Neural cell (in vitro differentiated cells): ENCODE data around the gene S100A5. TPM values are rescaled to one million over a fixed set of nuclear protein-coding genes. Genes with fewer than 3 reads are reported as not detected.

Experiments
- H2AFZ ChIP-seq: fragments of 200-600, 300-800 bp; sonication (generic), shearing (Covaris generic); 2 replicates; pipeline ENCODE4 v1.6.0; 2014; ENCODE audit warnings: low read depth, mild to moderate bottlenecking, antibody characterized with exemption, low read length, moderate library complexity
- H3F3A ChIP-seq: fragments of 200-600 bp; shearing (Covaris generic); 2 replicates; pipeline ENCODE4 v1.6.1; 2016; ENCODE audit warnings: mild to moderate bottlenecking, moderate library complexity, mixed read lengths, antibody characterized with exemption, low read length; ENCODE audit not compliant: insufficient read depth, poor library complexity, severe bottlenecking
- H3K27ac ChIP-seq: fragments of 200-600, 300-800 bp; sonication (generic), shearing (Covaris generic); 2 replicates; pipeline ENCODE4 v1.5.1; 2014; ENCODE audit warnings: mild to moderate bottlenecking, low read length, moderate library complexity
- H3K27me3 ChIP-seq: fragments of 300-800, 200-600 bp; sonication (generic), shearing (Covaris generic); 2 replicates; pipeline ENCODE4 v1.6.0; 2014; ENCODE audit warnings: mild to moderate bottlenecking, low read depth, low read length, moderate library complexity; ENCODE audit not compliant: insufficient read depth
- H3K36me3 ChIP-seq: fragments of 300-800, 200-600 bp; sonication (generic), shearing (Covaris generic); 2 replicates; pipeline ENCODE4 v1.5.1; 2014; ENCODE audit warnings: mild to moderate bottlenecking, antibody characterized with exemption, low read length, moderate library complexity; ENCODE audit not compliant: insufficient read depth
- H3K4me2 ChIP-seq: fragments of 300-800, 200-600 bp; sonication (generic), shearing (Covaris generic); 2 replicates; pipeline ENCODE4 v1.6.0; 2014; ENCODE audit warnings: mild to moderate bottlenecking, low read length
- H3K4me3 ChIP-seq: fragments of 300-800, 200-600 bp; sonication (generic), shearing (Covaris generic); 2 replicates; pipeline ENCODE4 v1.5.1; 2014; ENCODE audit warnings: mild to moderate bottlenecking, low read length, moderate library complexity
- H3K79me2 ChIP-seq: fragments of 200-600 bp; shearing (Covaris generic); replicated peaks from 2 replicates; pipeline ENCODE4 v1.6.0; 2014; ENCODE audit warnings: mild to moderate bottlenecking, low read length, moderate library complexity; ENCODE audit not compliant: insufficient read depth
- H3K9ac ChIP-seq: fragments of 300-800, 200-600 bp; sonication (generic), shearing (Covaris generic); 2 replicates; pipeline ENCODE4 v1.6.1; 2016; ENCODE audit warnings: mild to moderate bottlenecking, low read length, mixed read lengths
- H3K9me2 ChIP-seq: fragments of 200-600 bp; shearing (Covaris generic); 2 replicates; pipeline ENCODE4 v1.6.1; 2016; ENCODE audit warnings: mild to moderate bottlenecking, low read length, mixed read lengths; ENCODE audit not compliant: insufficient read depth
- H3K9me3 ChIP-seq: fragments of 200-600, 300-800 bp; sonication (generic), shearing (Covaris generic); 2 replicates; pipeline ENCODE4 v1.6.1; 2016; ENCODE audit warnings: mild to moderate bottlenecking, mixed run types, low read length, moderate library complexity, mixed read lengths
- H4K20me1 ChIP-seq: fragments of 200-600 bp; shearing (Covaris generic); 2 replicates; pipeline ENCODE4 v1.6.1; 2016; ENCODE audit warnings: mild to moderate bottlenecking, mixed run types; ENCODE audit not compliant: insufficient read depth
- EP300 ChIP-seq: fragments of 450-650 bp; conservative IDR thresholded peaks from 2 replicates; pipeline ENCODE4 v1.6.1; 2014; ENCODE audit warnings: antibody characterized with exemption, mild to moderate bottlenecking, moderate library complexity; ENCODE audit not compliant: poor library complexity, severe bottlenecking
- EZH2 ChIP-seq: fragments of 200-600, 300-800 bp; shearing (Covaris generic), sonication (generic); IDR thresholded peaks from 2 replicates; pipeline ENCODE4 v1.6.1; 2014; ENCODE audit warnings: antibody characterized with exemption, low read length, borderline replicate concordance, mild to moderate bottlenecking; ENCODE audit not compliant: insufficient read depth, poor library complexity, severe bottlenecking
- MXI1 ChIP-seq: fragments of 450-650 bp; conservative IDR thresholded peaks from 2 replicates; pipeline ENCODE4 v1.6.1; 2014; ENCODE audit warnings: antibody characterized with exemption, mild to moderate bottlenecking; ENCODE audit not compliant: poor library complexity, severe bottlenecking
- POLR2AphosphoS5 ChIP-seq: IDR thresholded peaks from 2 replicates; pipeline ENCODE4 v1.6.1; 2012
- RAD21 ChIP-seq: fragments of 450-650 bp; conservative IDR thresholded peaks from 2 replicates; pipeline ENCODE4 v1.6.1; 2014; ENCODE audit warnings: antibody characterized with exemption, mild to moderate bottlenecking, moderate library complexity
- SMC3 ChIP-seq: fragments of 450-650 bp; conservative IDR thresholded peaks from 2 replicates; pipeline ENCODE4 v1.6.1; 2014; ENCODE audit warnings: antibody characterized with exemption, mild to moderate bottlenecking, moderate library complexity; ENCODE audit not compliant: poor library complexity
- TAF1 ChIP-seq: IDR thresholded peaks from 2 replicates; pipeline ENCODE4 v1.6.1; 2012; ENCODE audit warnings: low read depth
- polyA plus RNA-seq: library from polyadenylated mRNA; depleted of rRNA; stranded (reverse); fragments of >200 nt; gene quantifications from 2 replicates; pipeline ENCODE4 v1.2.3, GENCODE V29; 2014
- TF ChIP-seq, protein P1 (sequence below): fragments of 450-650 bp; IDR thresholded peaks from 2 replicates; pipeline ENCODE4 v1.5.1; 2014; ENCODE audit warnings: antibody characterized with exemption, mild to moderate bottlenecking, moderate library complexity; ENCODE audit not compliant: poor library complexity, severe bottlenecking
- TF ChIP-seq, protein P2 (sequence below): IDR thresholded peaks from 2 replicates; pipeline ENCODE4 v1.6.1; 2012; ENCODE audit warnings: borderline replicate concordance

The S100A5 gene
- polyA plus RNA-seq, 1 donor from 2014 or later, result not detected

DNA sequence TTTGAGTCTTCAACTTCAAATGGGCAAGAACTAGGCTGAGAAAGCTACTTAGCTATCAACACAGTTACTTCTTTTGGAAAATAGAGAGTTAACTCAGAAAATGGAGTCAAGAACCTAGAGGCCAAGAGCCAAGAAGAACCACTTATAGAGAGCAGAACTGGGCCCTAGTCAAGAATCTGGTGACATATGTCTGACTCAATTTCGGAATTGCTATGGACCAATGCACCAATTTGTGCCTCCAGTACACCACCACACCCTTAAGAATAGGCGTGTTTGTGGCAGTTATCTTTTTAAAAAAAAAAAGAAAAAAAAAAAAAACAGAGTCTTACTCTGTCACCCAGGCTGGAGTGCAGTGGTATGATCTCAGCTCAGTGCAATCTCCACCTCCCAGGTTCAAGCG is 17.1 kb upstream of the S100A5 start:
- Histone ChIP-seq H3F3A (no peaks in the 10 kb centered on the region), H4K20me1 (no peaks in the 10 kb centered on the region), H3K27me3 (no peaks in the 10 kb centered on the region), H3K9me2 (no peaks in the 10 kb centered on the region), H3K27ac (no peak overlapping the region), H3K4me3 (no peak overlapping the region), H3K9ac (no peak overlapping the region), H3K9me3 (no peaks in the 10 kb centered on the region), H3K79me2 (no peaks in the 10 kb centered on the region), H3K4me2 (no peak overlapping the region), H2AFZ (no peak overlapping the region), H3K36me3 (no peaks in the 10 kb centered on the region)
- TF ChIP-seq MXI1 (no peak), POLR2AphosphoS5 (no peak), EP300 (no peak)

DNA sequence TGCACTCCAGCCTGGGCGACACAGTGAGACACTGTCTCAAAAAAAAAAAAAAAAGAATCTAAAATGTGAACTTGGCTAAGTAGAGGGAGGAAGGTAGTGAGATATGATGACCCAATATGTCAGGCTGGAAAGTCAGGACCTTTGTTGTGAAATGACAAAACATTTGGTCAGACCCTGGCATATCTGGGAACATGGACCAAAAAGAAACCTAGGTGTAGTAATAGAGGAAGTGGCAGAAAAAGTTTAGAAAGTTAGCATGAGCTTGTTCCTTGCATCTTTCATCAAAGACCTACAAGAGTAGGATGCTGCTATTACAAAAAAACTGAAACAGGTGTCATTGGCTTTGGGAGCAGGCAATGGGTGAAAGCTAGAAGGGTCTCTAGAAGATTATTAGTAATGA is 15.6 kb upstream of the S100A5 start:
- Histone ChIP-seq H4K20me1 (no peaks in the 10 kb centered on the region), H3K9ac (no peak overlapping the region), H3K36me3 (no peaks in the 10 kb centered on the region), H3K4me3 (no peak overlapping the region), H3F3A (no peaks in the 10 kb centered on the region), H3K27me3 (no peaks in the 10 kb centered on the region), H3K9me2 (no peaks in the 10 kb centered on the region), H3K27ac (no peak overlapping the region), H2AFZ (no peak overlapping the region), H3K9me3 (no peaks in the 10 kb centered on the region), H3K4me2 (no peak overlapping the region), H3K79me2 (no peaks in the 10 kb centered on the region)
- no peak for TF ChIP-seq POLR2AphosphoS5
- TF ChIP-seq SMC3, result no peak
- no peak for TF ChIP-seq TAF1
- no peak for TF ChIP-seq MXI1
- TF ChIP-seq, protein P1, sequence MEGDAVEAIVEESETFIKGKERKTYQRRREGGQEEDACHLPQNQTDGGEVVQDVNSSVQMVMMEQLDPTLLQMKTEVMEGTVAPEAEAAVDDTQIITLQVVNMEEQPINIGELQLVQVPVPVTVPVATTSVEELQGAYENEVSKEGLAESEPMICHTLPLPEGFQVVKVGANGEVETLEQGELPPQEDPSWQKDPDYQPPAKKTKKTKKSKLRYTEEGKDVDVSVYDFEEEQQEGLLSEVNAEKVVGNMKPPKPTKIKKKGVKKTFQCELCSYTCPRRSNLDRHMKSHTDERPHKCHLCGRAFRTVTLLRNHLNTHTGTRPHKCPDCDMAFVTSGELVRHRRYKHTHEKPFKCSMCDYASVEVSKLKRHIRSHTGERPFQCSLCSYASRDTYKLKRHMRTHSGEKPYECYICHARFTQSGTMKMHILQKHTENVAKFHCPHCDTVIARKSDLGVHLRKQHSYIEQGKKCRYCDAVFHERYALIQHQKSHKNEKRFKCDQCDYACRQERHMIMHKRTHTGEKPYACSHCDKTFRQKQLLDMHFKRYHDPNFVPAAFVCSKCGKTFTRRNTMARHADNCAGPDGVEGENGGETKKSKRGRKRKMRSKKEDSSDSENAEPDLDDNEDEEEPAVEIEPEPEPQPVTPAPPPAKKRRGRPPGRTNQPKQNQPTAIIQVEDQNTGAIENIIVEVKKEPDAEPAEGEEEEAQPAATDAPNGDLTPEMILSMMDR, result no peak
- no peak for TF ChIP-seq EZH2
- no peak for TF ChIP-seq RAD21
- no peak for TF ChIP-seq EP300
- TF ChIP-seq, protein P2, sequence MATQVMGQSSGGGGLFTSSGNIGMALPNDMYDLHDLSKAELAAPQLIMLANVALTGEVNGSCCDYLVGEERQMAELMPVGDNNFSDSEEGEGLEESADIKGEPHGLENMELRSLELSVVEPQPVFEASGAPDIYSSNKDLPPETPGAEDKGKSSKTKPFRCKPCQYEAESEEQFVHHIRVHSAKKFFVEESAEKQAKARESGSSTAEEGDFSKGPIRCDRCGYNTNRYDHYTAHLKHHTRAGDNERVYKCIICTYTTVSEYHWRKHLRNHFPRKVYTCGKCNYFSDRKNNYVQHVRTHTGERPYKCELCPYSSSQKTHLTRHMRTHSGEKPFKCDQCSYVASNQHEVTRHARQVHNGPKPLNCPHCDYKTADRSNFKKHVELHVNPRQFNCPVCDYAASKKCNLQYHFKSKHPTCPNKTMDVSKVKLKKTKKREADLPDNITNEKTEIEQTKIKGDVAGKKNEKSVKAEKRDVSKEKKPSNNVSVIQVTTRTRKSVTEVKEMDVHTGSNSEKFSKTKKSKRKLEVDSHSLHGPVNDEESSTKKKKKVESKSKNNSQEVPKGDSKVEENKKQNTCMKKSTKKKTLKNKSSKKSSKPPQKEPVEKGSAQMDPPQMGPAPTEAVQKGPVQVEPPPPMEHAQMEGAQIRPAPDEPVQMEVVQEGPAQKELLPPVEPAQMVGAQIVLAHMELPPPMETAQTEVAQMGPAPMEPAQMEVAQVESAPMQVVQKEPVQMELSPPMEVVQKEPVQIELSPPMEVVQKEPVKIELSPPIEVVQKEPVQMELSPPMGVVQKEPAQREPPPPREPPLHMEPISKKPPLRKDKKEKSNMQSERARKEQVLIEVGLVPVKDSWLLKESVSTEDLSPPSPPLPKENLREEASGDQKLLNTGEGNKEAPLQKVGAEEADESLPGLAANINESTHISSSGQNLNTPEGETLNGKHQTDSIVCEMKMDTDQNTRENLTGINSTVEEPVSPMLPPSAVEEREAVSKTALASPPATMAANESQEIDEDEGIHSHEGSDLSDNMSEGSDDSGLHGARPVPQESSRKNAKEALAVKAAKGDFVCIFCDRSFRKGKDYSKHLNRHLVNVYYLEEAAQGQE, result no peak
